H1 (cell line): ENCODE measurements around the gene UBE3C. TPM values are rescaled to one million over a fixed set of nuclear protein-coding genes. Genes with fewer than 3 reads are reported as not detected.

Source experiments
- ATF2 ChIP-seq: IDR thresholded peaks from 2 replicates; pipeline ENCODE4 v1.6.1; 2012; ENCODE audit warnings: low read length, inconsistent platforms
- BCL11A ChIP-seq, 2 experiments: IDR thresholded peaks; one replicate each; pipeline ENCODE4 v1.6.1; 2011; ENCODE audit warnings: low read depth in 2 of 2, low read length in 2 of 2, mild to moderate bottlenecking in 2 of 2
- CEBPB ChIP-seq: IDR thresholded peaks from 2 replicates; pipeline ENCODE4 v1.6.1; 2012; ENCODE audit warnings: low read depth, low read length
- CHD7 ChIP-seq: fragments of 300-600 bp; sonication (generic); IDR thresholded peaks from 2 replicates; pipeline ENCODE4 v1.7.1; 2012; ENCODE audit warnings: low read length, moderate library complexity, mild to moderate bottlenecking, inconsistent platforms; ENCODE audit not compliant: insufficient replicate concordance
- JUN ChIP-seq: IDR thresholded peaks from 2 replicates; pipeline ENCODE4 v1.6.1; 2011; ENCODE audit warnings: low read depth, mild to moderate bottlenecking, improper control_type of control experiment, low read length
- SAP30 ChIP-seq: fragments of 300-600 bp; sonication (generic); IDR thresholded peaks from 2 replicates; pipeline ENCODE4 v1.7.1; 2012; ENCODE audit warnings: low read length, moderate library complexity, mild to moderate bottlenecking, inconsistent platforms; ENCODE audit not compliant: insufficient read depth, insufficient replicate concordance
- polyA plus RNA-seq, 7 experiments: library from polyadenylated mRNA; depleted of rRNA in 3 of 7; stranded (reverse) in 5 of 7; unstranded in 2 of 7; fragments of >200 nt in 5 of 7; fragments of 200-250 nt in 2 of 7; gene quantifications; 1 replicate in 5 of 7; 2 replicates in 1 of 7; 4 replicates in 1 of 7; pipeline versions ENCODE4 v1.2.1 to v1.2.3, GENCODE V29; 2011 to 2013; ENCODE audit warnings: missing spikeins in 2 of 7, mixed read lengths in 2 of 7
- total RNA-seq: library from RNA; stranded (reverse); fragmentation: NEBNext Ultra II Directional; extraction: Animal tissue kit (Norgen Biotek cat#: 25700); gene quantifications from 2 replicates; pipeline ENCODE4 v1.2.1, GENCODE V29; 2021
- TF ChIP-seq, protein P1 (sequence below): IDR thresholded peaks from 2 replicates; pipeline ENCODE4 v1.6.1; 2011; ENCODE audit warnings: low read depth, mild to moderate bottlenecking, low read length; ENCODE audit not compliant: insufficient read depth

UBE3C gene
- total and polyA plus RNA-seq, 2 of the 8 experiments (the other 6 are each of a cell fraction or from before 2014, with no cell fraction given), result 32.0 to 54.1 TPM

DNA sequence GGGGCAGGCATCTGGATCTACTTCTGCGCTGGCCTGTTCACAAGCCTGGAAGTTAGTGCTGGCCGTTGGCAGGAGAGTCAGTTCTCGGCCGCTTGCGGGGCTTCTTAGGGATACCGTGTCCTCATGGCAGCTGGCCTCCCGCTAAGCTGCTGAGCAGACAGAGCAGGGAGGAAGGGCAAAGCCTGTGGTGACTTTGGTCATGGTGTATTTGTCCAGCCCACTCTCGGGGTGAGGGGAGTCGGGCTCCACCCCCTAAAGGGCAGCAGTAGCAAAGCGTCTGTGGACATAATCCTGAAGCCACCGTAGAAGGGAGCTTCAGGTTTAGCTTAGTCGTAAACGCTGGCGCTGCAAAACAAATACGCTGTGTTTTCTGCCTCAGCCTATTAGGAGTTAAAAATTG, 12.2 kb downstream of the UBE3C start (continued):
- TF ChIP-seq CHD7 (no peak), CEBPB (no peak), BCL11A (IDR thresholded peaks at IDR 0.05; ENCODE audit: low read depth in 2 of 2, low read length in 2 of 2) (no peak), ATF2 (no peak), JUN (no peak), SAP30 (no peak)
- TF ChIP-seq, protein P1, sequence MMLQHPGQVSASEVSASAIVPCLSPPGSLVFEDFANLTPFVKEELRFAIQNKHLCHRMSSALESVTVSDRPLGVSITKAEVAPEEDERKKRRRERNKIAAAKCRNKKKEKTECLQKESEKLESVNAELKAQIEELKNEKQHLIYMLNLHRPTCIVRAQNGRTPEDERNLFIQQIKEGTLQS, result no peak
